ENCODE data around the gene INPP5E.

The INPP5E gene

GRCh38 chr9:136381966-136382513 is 57.6 kb downstream of the INPP5E start:
- H3F3A ChIP-seq (ENCODE audit: insufficient read depth, low read length) = no peaks in the 10 kb centered on the region
- no peaks in the 10 kb centered on the region for H4K20me1 ChIP-seq (ENCODE audit: insufficient read depth, low read length)
- no peak overlapping the region for H2AFZ ChIP-seq (ENCODE audit: low read length)
- H3K79me2 ChIP-seq (ENCODE audit: insufficient read depth, low read length) = no peaks in the 10 kb centered on the region
- H3K9me2 ChIP-seq (ENCODE audit: low read depth, low read length) = no peaks in the 10 kb centered on the region
- TF ChIP-seq EZH2 (IDR thresholded peaks at IDR 0.05; ENCODE audit: borderline replicate concordance, low read length) = no peak
- TF ChIP-seq CTCF (IDR thresholded peaks at IDR 0.05; ENCODE audit: low read length) = no peak
- no peaks in the 10 kb centered on the region for H3K27me3 ChIP-seq (ENCODE audit: insufficient read depth, low read length)
- H3K9ac ChIP-seq (ENCODE audit: low read length) = no peak overlapping the region
- H3K27ac ChIP-seq (ENCODE audit: low read depth, low read length, poor library complexity, severe bottlenecking) = no peak overlapping the region
- H3K36me3 ChIP-seq (ENCODE audit: insufficient read depth, low read length) = peaks cover 75% of the 10 kb centered on the region
- H3K4me2 ChIP-seq (ENCODE audit: low read length) = no peak overlapping the region
- H3K4me1 ChIP-seq (ENCODE audit: insufficient read depth, low read length, severe bottlenecking) = no peaks in the 10 kb centered on the region
- H3K9me3 ChIP-seq (ENCODE audit: low read length) = no peaks in the 10 kb centered on the region
- H3K4me3 ChIP-seq (ENCODE audit: low read depth, low read length, poor library complexity, severe bottlenecking) = no peak overlapping the region

- no peak overlapping the region for H3K4me3 ChIP-seq (ENCODE audit: low read depth, low read length, poor library complexity, severe bottlenecking)
- TF ChIP-seq CTCF (IDR thresholded peaks at IDR 0.05; ENCODE audit: low read length) = no peak
- no peaks in the 10 kb centered on the region for H4K20me1 ChIP-seq (ENCODE audit: insufficient read depth, low read length)
- H3K4me1 ChIP-seq (ENCODE audit: insufficient read depth, low read length, severe bottlenecking) = no peaks in the 10 kb centered on the region
- no peaks in the 10 kb centered on the region for H3K9me2 ChIP-seq (ENCODE audit: low read depth, low read length)
- H3K79me2 ChIP-seq (ENCODE audit: insufficient read depth, low read length) = no peaks in the 10 kb centered on the region
- H3K27ac ChIP-seq (ENCODE audit: low read depth, low read length, poor library complexity, severe bottlenecking) = no peak overlapping the region
- no peaks in the 10 kb centered on the region for H3F3A ChIP-seq (ENCODE audit: insufficient read depth, low read length)
- H3K4me2 ChIP-seq (ENCODE audit: low read length) = no peak overlapping the region
- no peak overlapping the region for H2AFZ ChIP-seq (ENCODE audit: low read length)
- no peak overlapping the region for H3K9ac ChIP-seq (ENCODE audit: low read length)
- H3K36me3 ChIP-seq (ENCODE audit: insufficient read depth, low read length) = peaks cover 71% of the 10 kb centered on the region
- H3K9me3 ChIP-seq (ENCODE audit: low read length) = no peaks in the 10 kb centered on the region
- no peaks in the 10 kb centered on the region for H3K27me3 ChIP-seq (ENCODE audit: insufficient read depth, low read length)
Observed at GRCh38 chr9:136381311-136381710, 58.3 kb downstream of the INPP5E start.

- Histone ChIP-seq H3K9me2 (ENCODE audit: low read depth, low read length) (no peaks in the 10 kb centered on the region), H3K9me3 (ENCODE audit: low read length) (no peaks in the 10 kb centered on the region), H3K4me3 (ENCODE audit: low read depth, low read length, poor library complexity, severe bottlenecking) (no peak overlapping the region), H3K36me3 (ENCODE audit: insufficient read depth, low read length) (peaks cover 72% of the 10 kb centered on the region), H3K4me1 (ENCODE audit: insufficient read depth, low read length, severe bottlenecking) (no peaks in the 10 kb centered on the region), H2AFZ (ENCODE audit: low read length) (no peak overlapping the region), H3K79me2 (ENCODE audit: insufficient read depth, low read length) (no peaks in the 10 kb centered on the region), H4K20me1 (ENCODE audit: insufficient read depth, low read length) (no peaks in the 10 kb centered on the region), H3K27ac (ENCODE audit: low read depth, low read length, poor library complexity, severe bottlenecking) (no peak overlapping the region), H3K27me3 (ENCODE audit: insufficient read depth, low read length) (no peaks in the 10 kb centered on the region), H3K4me2 (ENCODE audit: low read length) (no peak overlapping the region), H3F3A (ENCODE audit: insufficient read depth, low read length) (no peaks in the 10 kb centered on the region), H3K9ac (ENCODE audit: low read length) (no peak overlapping the region)
- TF ChIP-seq CTCF (IDR thresholded peaks at IDR 0.05; ENCODE audit: low read length) = no peak
- TF ChIP-seq EZH2 (IDR thresholded peaks at IDR 0.05; ENCODE audit: borderline replicate concordance, low read length) = no peak
Observed at GRCh38 chr9:136380381-136380780, 59.3 kb downstream of the INPP5E start.
